Adrenal gland (tissue), 5 donors: Measurements from ENCODE around the gene PTK7.

ENCODE experiments used
- CTCF ChIP-seq, 6 experiments: fragments of 450-650 bp in 4 of 6; fragments of 200-600 bp in 2 of 6; sonication (generic) in 1 of 6; IDR thresholded peaks; 1 replicate in 5 of 6; 2 replicates in 1 of 6; pipeline versions ENCODE4 v1.5.1 to v1.8.0; 2016 to 2021; ENCODE audit warnings: antibody characterized with exemption in 6 of 6, mild to moderate bottlenecking in 2 of 6, moderate library complexity in 1 of 6
- POLR2A ChIP-seq, 2 donors: fragments of 450-650 bp; IDR thresholded peaks; one replicate each; pipeline ENCODE4 v1.6.1; 2017; ENCODE audit warnings: antibody characterized with exemption in 2 of 2, mild to moderate bottlenecking in 2 of 2, moderate library complexity in 1 of 2
- donor health status: DM: no; HTN: no; CAD: no.

GRCh38 chr6:43129434-43130194, 53.5 kb downstream of the PTK7 start:
- TF ChIP-seq CTCF (IDR thresholded peaks at IDR 0.05) (peak in 5 of 6 experiments; percentile 2 to 44 (median 33)), POLR2A (IDR thresholded peaks at IDR 0.05) (no peak)
